Mesenchymal stem cell (in vitro differentiated cells and primary cell): Measurements from ENCODE around the gene KCNN4.

Experiments
- DNase-seq: peaks from one replicate; pipeline ENCODE4 v3.0.0-alpha.2; 2013
- H2AFZ ChIP-seq: one replicate; pipeline ENCODE4 v1.6.1; 2013; ENCODE audit warnings: low read depth, mild to moderate bottlenecking, control low read depth, inconsistent platforms, low read length, moderate library complexity
- H2AK5ac ChIP-seq: 2 replicates; pipeline ENCODE4 v1.6.1; 2013; ENCODE audit warnings: low read length, moderate library complexity, mild to moderate bottlenecking, inconsistent platforms; ENCODE audit not compliant: severe bottlenecking
- H2BK120ac ChIP-seq: one replicate; pipeline ENCODE4 v1.6.1; 2013; ENCODE audit warnings: low read depth, mild to moderate bottlenecking, inconsistent platforms, low read length, moderate library complexity
- H2BK12ac ChIP-seq, 2 experiments: one replicate each; pipeline ENCODE4 v1.6.1; 2013; ENCODE audit warnings: inconsistent platforms in 2 of 2, low read length in 2 of 2, mild to moderate bottlenecking in 2 of 2, moderate library complexity in 2 of 2, control low read depth in 1 of 2
- H2BK15ac ChIP-seq: one replicate; pipeline ENCODE4 v1.6.1; 2013; ENCODE audit warnings: mild to moderate bottlenecking, low read depth, inconsistent platforms; ENCODE audit not compliant: poor library complexity, severe bottlenecking
- H2BK5ac ChIP-seq: 2 replicates; pipeline ENCODE4 v1.6.1; 2013; ENCODE audit warnings: low read depth, mild to moderate bottlenecking, low read length, control low read depth, inconsistent platforms; ENCODE audit not compliant: poor library complexity, severe bottlenecking
- H3K14ac ChIP-seq, 2 experiments: one replicate each; pipeline ENCODE4 v1.6.1; 2013; ENCODE audit warnings: inconsistent platforms in 2 of 2, low read length in 2 of 2, control low read depth in 1 of 2, mild to moderate bottlenecking in 1 of 2, moderate library complexity in 1 of 2
- H3K18ac ChIP-seq, 2 experiments: one replicate each; pipeline ENCODE4 v1.6.1; 2013; ENCODE audit warnings: inconsistent platforms in 2 of 2, low read length in 2 of 2, control low read depth in 1 of 2, low read depth in 1 of 2, mild to moderate bottlenecking in 1 of 2
- H3K23ac ChIP-seq, 2 experiments: one replicate each; pipeline ENCODE4 v1.6.1; 2013; ENCODE audit warnings: inconsistent platforms in 2 of 2, low read length in 2 of 2, mild to moderate bottlenecking in 2 of 2, moderate library complexity in 2 of 2, control low read depth in 1 of 2
- H3K27ac ChIP-seq: 2 replicates; pipeline ENCODE4 v1.5.1; 2013; ENCODE audit warnings: mild to moderate bottlenecking, moderate library complexity, low read length, control low read depth, inconsistent platforms; ENCODE audit not compliant: poor library complexity, severe bottlenecking
- H3K27me3 ChIP-seq, 2 experiments: 2 replicates each; pipeline versions ENCODE4 v1.6.1 to v1.7.0; 2013; ENCODE audit warnings: low read length in 2 of 2, mild to moderate bottlenecking in 2 of 2, moderate library complexity in 2 of 2, control low read depth in 1 of 2, inconsistent platforms in 1 of 2; ENCODE audit not compliant: control insufficient read depth in 1 of 2, insufficient read depth in 1 of 2
- H3K36me3 ChIP-seq, 2 experiments: 2 replicates each; pipeline versions ENCODE4 v1.6.1 to v1.7.0; 2013; ENCODE audit warnings: low read length in 2 of 2, control low read depth in 1 of 2, inconsistent platforms in 1 of 2, low read depth in 1 of 2, mild to moderate bottlenecking in 1 of 2; ENCODE audit not compliant: insufficient read depth in 2 of 2, control insufficient read depth in 1 of 2
- H3K4ac ChIP-seq, 2 experiments: one replicate each; pipeline ENCODE4 v1.6.1; 2013; ENCODE audit warnings: inconsistent platforms in 2 of 2, low read length in 2 of 2, mild to moderate bottlenecking in 2 of 2, moderate library complexity in 2 of 2, control low read depth in 1 of 2, low read depth in 1 of 2
- H3K4me1 ChIP-seq: 2 replicates; pipeline ENCODE4 v1.6.1; 2013; ENCODE audit warnings: low read depth, low read length, control low read depth; ENCODE audit not compliant: control insufficient read depth, insufficient read depth
- H3K4me2 ChIP-seq: 2 replicates; pipeline ENCODE4 v1.6.1; 2013; ENCODE audit warnings: low read length, mild to moderate bottlenecking, inconsistent platforms; ENCODE audit not compliant: poor library complexity, severe bottlenecking
- H3K4me3 ChIP-seq, 2 experiments: 2 replicates each; pipeline versions ENCODE4 v1.5.1 to v1.7.0; 2013; ENCODE audit warnings: low read length in 2 of 2, mild to moderate bottlenecking in 2 of 2, control low read depth in 1 of 2, low read depth in 1 of 2; ENCODE audit not compliant: insufficient read depth in 1 of 2
- H3K79me1 ChIP-seq: replicated peaks from 2 replicates; pipeline ENCODE4 v1.6.1; 2013; ENCODE audit warnings: mild to moderate bottlenecking, control low read depth, low read length, inconsistent platforms; ENCODE audit not compliant: poor library complexity, severe bottlenecking
- H3K9ac ChIP-seq: 2 replicates; pipeline ENCODE4 v1.7.0; 2013; ENCODE audit warnings: mild to moderate bottlenecking, low read length, moderate library complexity
- H3K9me3 ChIP-seq: 2 replicates; pipeline ENCODE4 v1.7.0; 2013; ENCODE audit warnings: mild to moderate bottlenecking, low read length; ENCODE audit not compliant: control insufficient read depth
- H4K8ac ChIP-seq: one replicate; pipeline ENCODE4 v1.6.1; 2013; ENCODE audit warnings: inconsistent platforms, mild to moderate bottlenecking, low read length, moderate library complexity
- H4K91ac ChIP-seq: one replicate; pipeline ENCODE4 v1.6.1; 2013; ENCODE audit warnings: mild to moderate bottlenecking, low read length, inconsistent platforms
- WGBS: methylation state at CpG from one replicate; pipeline ENCODE4 v1.1.7; 2013; ENCODE audit warnings: mixed read lengths; 5-methylcytosine and 5-hydroxymethylcytosine counted together

Gene KCNN4

DNA sequence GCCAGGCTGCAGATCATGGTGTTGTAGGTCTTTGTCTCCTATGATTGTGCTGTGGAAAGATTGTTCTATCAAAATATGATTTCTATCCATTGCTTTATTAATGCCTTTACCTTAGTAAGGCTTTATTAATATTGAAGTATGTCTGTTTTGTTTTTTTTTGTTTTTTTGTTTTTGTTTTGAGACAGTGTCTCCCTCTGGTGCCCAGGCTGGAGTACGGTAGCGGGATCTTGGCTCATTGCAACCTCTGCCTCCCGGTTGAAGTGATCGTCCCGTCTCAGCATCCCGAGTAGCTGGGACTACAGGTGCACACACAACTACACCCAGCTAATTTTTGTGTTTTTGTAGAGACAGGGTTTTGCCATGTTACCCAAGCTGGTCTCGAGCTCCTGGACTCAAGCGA is 57.2 kb downstream of the KCNN4 start:
- Histone ChIP-seq H3K4me2 (no peak overlapping the region), H2BK5ac (no peak overlapping the region), H3K27me3 (no peaks in the 10 kb centered on the region), H3K4ac (no peak overlapping the region), H4K8ac (no peak overlapping the region), H3K18ac (no peak overlapping the region), H3K79me1 (no peaks in the 10 kb centered on the region), H3K27ac (no peak overlapping the region), H2BK12ac (no peak overlapping the region), H2BK15ac (no peak overlapping the region), H3K36me3 (peaks cover 13 to 20% of the 10 kb centered on the region in 2 experiments), H2AK5ac (no peak overlapping the region), H3K4me3 (no peak overlapping the region), H3K23ac (no peak overlapping the region), H3K9ac (no peak overlapping the region), H3K14ac (no peak overlapping the region), H2AFZ (no peak overlapping the region), H3K9me3 (no peaks in the 10 kb centered on the region), H2BK120ac (no peak overlapping the region), H4K91ac (no peak overlapping the region), H3K4me1 (peaks cover 2% of the 10 kb centered on the region)
- DNase-seq, result no peak
- 71% methylated on average over 8 of the region's 8 CpGs for WGBS

DNA sequence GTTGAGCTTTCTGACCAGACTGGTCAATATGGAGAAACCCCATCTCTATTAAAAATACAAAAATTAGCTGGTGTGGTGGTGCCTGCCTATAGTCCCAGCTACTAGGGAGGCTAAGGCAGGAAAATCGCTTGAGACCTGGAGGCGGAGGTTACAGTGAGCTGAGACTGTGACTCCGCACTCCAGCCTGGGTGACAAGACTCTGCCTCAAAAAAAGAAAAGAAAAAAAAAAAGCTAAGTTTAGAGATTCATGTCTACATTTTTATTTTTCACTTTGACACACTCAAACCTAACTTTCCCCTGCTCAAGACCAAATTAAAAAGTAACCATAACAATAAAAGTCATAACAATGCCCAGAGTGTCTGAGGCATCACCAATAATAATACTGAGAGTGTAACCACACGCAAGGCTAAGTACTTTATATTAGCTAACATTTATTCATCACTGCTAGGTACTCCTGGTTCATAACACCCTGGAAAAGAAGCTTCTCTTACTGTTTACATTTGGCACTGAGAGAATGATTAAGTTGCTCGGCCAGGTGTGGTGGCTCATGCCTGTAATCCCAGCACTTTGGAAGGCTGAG is 59.2 kb downstream of the KCNN4 start:
- Histone ChIP-seq H2AFZ (no peak overlapping the region), H2BK120ac (no peak overlapping the region), H3K4me1 (peaks cover 2% of the 10 kb centered on the region), H3K18ac (no peak overlapping the region), H4K8ac (no peak overlapping the region), H3K23ac (no peak overlapping the region), H2AK5ac (no peak overlapping the region), H2BK15ac (no peak overlapping the region), H2BK5ac (no peak overlapping the region), H3K36me3 (peaks cover 0 to 4% of the 10 kb centered on the region in 2 experiments), H3K9me3 (no peaks in the 10 kb centered on the region), H3K4me3 (no peak overlapping the region), H3K9ac (no peak overlapping the region), H3K4me2 (no peak overlapping the region), H3K27ac (no peak overlapping the region), H3K79me1 (no peaks in the 10 kb centered on the region), H4K91ac (no peak overlapping the region), H3K4ac (no peak overlapping the region), H3K14ac (no peak overlapping the region), H3K27me3 (peaks cover 0 to 2% of the 10 kb centered on the region in 2 experiments), H2BK12ac (no peak overlapping the region)
- no peak for DNase-seq
- WGBS, result 82% methylated on average over 5 of the region's 5 CpGs

DNA sequence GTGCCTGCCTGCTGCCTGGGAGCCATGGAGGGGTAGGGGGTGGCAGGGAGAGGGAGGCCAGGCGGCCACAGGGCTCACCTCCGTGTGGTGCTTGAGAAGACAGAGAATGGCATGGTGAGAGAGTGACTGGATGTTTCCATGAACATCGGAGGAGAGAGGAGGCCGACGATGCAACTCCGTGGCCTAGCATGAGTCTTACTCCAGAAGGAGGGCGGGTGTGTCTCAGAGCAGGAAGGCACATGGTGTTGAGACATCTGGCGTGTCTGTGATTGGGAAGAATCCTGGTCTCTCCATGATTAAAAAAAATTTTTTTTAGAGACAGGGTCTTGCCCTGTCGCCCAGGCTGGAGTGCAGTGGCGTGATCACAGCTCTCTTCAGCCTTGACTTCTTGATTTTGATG is 59.8 kb downstream of the KCNN4 start:
- no peak overlapping the region for H2BK12ac ChIP-seq
- H3K27me3 ChIP-seq, result peaks cover 0 to 2% of the 10 kb centered on the region in 2 experiments
- peaks cover 0 to 4% of the 10 kb centered on the region in 2 experiments for H3K36me3 ChIP-seq
- H2BK15ac ChIP-seq, result no peak overlapping the region
- H3K9me3 ChIP-seq, result no peaks in the 10 kb centered on the region
- no peak overlapping the region for H4K91ac ChIP-seq
- H3K4me3 ChIP-seq, result no peak overlapping the region
- no peaks in the 10 kb centered on the region for H3K79me1 ChIP-seq
- no peak overlapping the region for H3K18ac ChIP-seq
- no peak for DNase-seq
- H4K8ac ChIP-seq, result no peak overlapping the region
- H2AK5ac ChIP-seq, result no peak overlapping the region
- no peak overlapping the region for H3K23ac ChIP-seq
- no peak overlapping the region for H3K4me2 ChIP-seq
- no peak overlapping the region for H2BK5ac ChIP-seq
- H3K14ac ChIP-seq, result no peak overlapping the region
- H2AFZ ChIP-seq, result no peak overlapping the region
- peaks cover 2% of the 10 kb centered on the region for H3K4me1 ChIP-seq
- H3K4ac ChIP-seq, result no peak overlapping the region
- no peak overlapping the region for H3K27ac ChIP-seq
- H2BK120ac ChIP-seq, result no peak overlapping the region
- WGBS, result 89% methylated on average over 10 of the region's 10 CpGs
- H3K9ac ChIP-seq, result no peak overlapping the region

DNA sequence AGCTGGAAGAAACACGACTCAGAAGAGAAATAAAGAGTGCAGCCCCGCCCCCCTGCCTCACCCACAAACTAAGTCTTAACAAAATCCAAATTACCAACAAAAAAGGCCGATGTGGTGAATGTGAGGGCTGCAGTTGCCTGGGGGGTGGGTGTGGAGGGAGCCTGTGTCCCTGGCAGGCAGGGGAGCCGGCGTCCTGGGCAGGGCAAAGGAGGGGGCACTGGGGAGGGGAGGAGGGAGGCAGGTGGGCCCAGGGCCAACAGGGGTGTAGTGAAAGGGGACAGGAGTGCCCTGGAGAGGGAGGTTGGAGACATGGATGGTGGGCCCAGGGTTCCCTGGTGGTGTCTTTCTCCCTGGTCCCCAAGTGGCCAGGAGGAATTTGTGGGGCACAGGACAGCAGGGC is 60.9 kb downstream of the KCNN4 start:
- peaks cover 0 to 2% of the 10 kb centered on the region in 2 experiments for H3K27me3 ChIP-seq
- no peak overlapping the region for H4K91ac ChIP-seq
- no peak overlapping the region for H2BK5ac ChIP-seq
- H3K4me3 ChIP-seq, result no peak overlapping the region
- H2BK15ac ChIP-seq, result no peak overlapping the region
- H3K27ac ChIP-seq, result no peak overlapping the region
- H3K79me1 ChIP-seq, result no peaks in the 10 kb centered on the region
- no peak overlapping the region for H3K4ac ChIP-seq
- H3K9me3 ChIP-seq, result no peaks in the 10 kb centered on the region
- no peak for DNase-seq
- H3K18ac ChIP-seq, result no peak overlapping the region
- WGBS, result 89% methylated on average over 3 of the region's 5 CpGs
- no peak overlapping the region for H3K23ac ChIP-seq
- peaks cover 0 to 4% of the 10 kb centered on the region in 2 experiments for H3K36me3 ChIP-seq
- no peak overlapping the region for H2AFZ ChIP-seq
- H3K4me2 ChIP-seq, result no peak overlapping the region
- H3K9ac ChIP-seq, result no peak overlapping the region
- no peak overlapping the region for H2AK5ac ChIP-seq
- no peak overlapping the region for H2BK12ac ChIP-seq
- no peak overlapping the region for H3K14ac ChIP-seq
- no peak overlapping the region for H4K8ac ChIP-seq
- peaks cover 2% of the 10 kb centered on the region for H3K4me1 ChIP-seq
- no peak overlapping the region for H2BK120ac ChIP-seq
